GM12801 (cell line): ENCODE results near the gene PARL.

Source experiments
- TF ChIP-seq, protein P1 (sequence below): IDR thresholded peaks from one replicate; pipeline ENCODE4 v1.5.1; 2011; ENCODE audit warnings: control low read depth; ENCODE audit not compliant: insufficient read length; ENCODE audit errors: extremely low read depth

Gene PARL

DNA sequence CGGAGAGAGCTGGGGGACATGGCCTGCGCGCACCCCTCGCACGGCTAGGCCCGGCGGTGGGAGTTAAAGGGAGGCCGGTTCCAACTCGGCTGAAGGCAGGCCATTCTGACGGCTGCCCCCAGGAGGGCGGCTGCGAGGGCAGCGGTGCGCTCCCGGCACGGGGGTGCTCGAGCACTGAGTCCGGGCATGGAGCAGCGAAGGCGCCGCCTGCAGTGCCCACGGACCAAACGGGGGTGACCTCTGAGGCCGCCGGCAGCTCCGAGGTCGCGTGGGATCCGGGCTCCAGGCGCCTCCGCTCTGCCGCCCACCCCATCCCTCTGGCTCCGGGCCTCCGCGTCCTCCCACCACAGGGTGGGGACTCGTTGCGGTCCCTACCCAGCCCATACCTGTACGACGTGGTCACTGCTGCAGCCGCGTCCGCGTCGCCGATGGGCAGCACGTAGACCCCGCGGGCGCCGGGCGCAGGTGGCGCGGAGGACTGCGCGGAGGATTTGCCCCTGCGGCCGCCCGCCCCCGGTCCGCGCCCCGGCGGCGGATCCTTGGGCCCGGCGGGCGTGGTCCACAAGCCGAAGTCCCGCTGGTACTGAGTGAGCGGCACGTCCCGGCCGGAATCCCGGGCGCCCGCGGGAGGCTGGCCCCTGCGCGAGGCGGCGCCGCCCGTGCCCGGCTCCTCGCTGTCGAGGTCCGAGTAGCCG lies 59.8 kb downstream of the PARL start:
- TF ChIP-seq, protein P1, sequence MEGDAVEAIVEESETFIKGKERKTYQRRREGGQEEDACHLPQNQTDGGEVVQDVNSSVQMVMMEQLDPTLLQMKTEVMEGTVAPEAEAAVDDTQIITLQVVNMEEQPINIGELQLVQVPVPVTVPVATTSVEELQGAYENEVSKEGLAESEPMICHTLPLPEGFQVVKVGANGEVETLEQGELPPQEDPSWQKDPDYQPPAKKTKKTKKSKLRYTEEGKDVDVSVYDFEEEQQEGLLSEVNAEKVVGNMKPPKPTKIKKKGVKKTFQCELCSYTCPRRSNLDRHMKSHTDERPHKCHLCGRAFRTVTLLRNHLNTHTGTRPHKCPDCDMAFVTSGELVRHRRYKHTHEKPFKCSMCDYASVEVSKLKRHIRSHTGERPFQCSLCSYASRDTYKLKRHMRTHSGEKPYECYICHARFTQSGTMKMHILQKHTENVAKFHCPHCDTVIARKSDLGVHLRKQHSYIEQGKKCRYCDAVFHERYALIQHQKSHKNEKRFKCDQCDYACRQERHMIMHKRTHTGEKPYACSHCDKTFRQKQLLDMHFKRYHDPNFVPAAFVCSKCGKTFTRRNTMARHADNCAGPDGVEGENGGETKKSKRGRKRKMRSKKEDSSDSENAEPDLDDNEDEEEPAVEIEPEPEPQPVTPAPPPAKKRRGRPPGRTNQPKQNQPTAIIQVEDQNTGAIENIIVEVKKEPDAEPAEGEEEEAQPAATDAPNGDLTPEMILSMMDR = no peak

DNA sequence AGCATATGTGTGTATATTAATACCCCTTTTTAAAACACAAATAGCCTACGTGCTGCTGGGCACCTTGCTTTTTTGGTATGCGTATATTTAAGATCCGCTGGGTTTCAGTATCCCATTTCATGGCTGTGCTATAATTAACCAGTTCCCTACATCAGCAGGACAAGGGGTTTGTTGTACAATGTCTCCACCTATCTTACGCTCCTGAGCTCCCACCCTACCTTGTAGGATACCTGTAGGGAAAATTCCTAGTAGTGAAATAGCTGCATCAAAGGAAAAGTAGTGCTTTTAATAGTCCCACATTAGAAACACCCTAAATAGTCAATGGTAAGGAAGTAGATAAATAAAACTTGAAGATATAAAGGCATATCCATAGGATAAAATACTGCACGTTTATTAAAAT lies 60.7 kb downstream of the PARL start:
- TF ChIP-seq, protein P1 = no peak

DNA sequence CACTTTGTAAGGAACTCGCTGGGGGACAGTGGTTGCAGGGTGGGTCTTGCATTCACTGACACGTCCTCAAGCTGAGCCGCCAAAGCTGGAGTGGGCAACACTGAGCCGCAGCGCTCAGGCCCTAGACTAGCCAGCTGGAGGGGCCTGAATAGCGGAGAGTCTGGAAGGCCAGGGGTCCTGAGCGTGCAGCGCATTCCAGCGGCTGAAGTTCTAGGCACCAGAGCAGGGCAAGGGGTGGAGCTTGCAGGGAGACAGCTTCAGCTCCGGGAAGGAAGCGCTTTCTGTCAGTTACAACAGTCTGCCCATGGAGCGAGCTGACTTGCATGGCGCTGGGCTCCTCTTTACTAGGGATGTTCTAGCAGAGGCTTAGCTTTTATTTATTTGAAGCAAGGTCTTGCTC lies 62.0 kb downstream of the PARL start:
- TF ChIP-seq, protein P1 = no peak

DNA sequence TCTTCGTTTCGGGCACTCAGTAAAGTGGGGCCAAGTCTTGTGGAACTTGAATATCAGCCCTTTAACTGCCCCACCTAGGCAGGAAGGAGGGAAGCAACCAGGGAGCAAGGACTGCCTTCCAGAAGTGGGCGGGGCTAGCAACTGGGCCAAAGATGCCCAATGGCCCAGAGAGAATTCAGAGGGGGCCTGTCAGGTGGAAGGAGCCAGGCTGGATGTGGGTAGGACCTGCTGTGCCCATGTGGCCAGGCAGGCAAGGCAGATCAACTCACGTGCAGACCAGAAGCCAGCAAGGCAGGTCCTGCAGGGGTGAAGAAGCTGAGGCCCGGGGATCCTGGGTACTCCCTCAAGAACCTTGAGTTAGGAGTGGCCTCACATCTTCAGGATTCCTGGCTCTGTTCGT lies 64.8 kb downstream of the PARL start:
- TF ChIP-seq, protein P1 = no peak

DNA sequence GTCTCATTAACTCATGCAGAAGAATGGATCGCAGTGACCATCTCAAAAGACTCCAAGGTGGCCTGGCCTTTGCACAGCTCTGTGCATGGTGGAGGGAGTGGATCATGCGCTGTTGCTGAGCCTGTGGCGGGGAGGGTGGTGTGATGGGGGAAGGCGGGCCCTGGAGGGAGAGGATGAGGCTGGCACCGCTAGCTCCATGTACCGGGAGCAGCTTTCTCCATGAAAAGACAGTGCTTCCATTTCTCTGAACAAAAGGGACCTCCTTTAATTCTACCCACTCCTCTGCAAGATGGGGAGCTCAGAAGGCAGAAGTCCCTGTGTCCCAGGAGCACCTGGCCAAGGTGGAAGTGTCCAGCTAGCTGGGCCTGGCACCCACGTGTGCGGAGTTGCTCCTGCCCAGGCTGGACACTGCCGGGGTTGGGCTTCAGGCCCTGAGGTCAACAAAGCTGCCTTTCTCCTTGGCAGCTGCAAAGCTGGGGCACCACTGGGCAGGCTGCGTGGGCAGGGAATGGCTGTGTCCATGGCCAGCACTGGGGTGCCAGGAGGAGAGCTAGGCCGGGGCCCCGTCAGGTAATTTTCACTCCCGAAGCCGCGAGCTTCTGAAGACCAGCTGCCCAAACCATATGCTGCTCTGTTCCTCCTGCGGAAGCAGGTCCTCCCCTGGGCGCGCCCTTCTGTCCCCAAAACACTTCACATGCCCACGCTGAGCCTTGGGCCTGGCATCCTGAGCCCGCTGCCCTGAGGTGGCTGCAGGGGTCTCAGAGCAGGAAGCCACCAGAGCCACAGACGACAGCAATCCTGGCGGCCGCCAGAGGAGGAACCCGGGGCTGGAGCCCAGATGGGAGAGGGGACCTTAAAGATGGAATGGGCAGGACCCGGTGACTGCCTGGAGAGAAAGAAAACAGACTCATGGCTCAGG lies 65.7 kb downstream of the PARL start:
- TF ChIP-seq, protein P1 = no peak

DNA sequence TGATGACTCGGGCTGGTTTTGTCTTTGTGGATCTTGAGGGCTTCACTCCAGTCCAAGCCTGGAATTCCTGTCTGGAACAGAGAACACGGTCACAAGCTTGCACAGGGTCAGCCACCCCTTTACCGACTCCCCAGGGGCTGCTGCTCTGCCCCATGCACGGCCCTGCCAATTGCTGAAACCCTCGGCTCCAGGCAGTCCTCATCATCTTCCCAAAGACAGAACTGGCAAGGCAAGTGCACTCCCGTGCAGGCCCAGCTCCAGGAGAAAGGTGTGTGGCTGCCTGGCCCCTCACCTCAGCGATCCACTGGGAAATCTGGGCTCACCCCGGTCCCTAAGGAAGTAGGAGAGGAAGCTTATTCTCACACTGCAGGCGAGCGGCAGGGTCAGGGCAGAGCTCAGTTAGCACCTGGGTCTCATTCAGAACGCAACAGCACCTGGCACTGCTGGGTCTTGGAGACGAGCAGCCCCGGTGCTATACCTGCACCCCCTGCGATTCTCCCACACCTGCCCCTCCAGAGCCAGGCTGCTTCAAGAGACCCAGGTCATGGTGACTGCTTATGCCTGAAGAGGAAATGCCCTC lies 66.5 kb downstream of the PARL start:
- TF ChIP-seq, protein P1 = no peak

DNA sequence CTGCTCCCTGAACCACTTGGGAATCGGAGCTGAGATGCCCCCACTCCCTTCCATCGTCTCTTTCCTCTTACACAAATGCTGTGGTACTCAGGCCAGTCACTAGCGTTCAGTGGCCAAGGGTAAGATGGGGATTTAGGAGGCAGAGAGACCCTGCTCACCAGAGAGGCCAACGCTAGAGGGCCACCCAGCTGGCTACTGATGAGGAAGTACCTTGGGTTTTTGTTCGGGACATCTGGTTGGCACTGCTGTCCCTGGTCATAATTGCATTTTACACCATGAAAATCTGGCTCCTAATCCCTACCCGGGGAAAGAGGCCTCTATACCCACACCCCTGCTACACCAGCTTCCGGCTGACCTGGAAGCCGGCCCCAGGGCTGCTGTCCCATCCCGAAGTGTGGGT lies 67.0 kb downstream of the PARL start:
- TF ChIP-seq, protein P1 = no peak
